Measurements from ENCODE around the gene FBXL17.

Gene FBXL17

DNA sequence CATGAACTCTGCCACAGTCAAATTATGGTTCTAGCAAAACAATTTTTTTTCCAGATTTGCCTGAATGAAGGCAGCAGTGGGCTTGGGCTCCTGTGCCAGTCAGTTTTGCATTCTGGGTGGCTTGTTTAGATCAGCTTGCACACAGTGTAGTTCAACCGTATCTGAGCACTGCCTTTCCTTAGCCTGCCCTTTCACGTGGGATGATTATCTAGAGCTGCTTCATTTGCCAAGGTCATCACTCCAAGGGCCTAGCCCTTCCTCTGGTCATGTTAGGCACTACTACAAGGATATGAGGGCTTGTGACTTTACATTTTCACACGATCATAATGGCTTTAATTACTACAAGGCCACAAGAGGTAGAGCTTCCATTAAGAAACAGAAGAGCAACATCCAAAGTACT lies 560.6 kb downstream of the FBXL17 start:
- Histone ChIP-seq H3K18ac (ENCODE audit: low read length) (no peak overlapping the region), H3K79me1 (ENCODE audit: low read depth, low read length) (no peaks in the 10 kb centered on the region), H4K8ac (ENCODE audit: low read depth, low read length) (no peak overlapping the region), H2BK15ac (ENCODE audit: low read length) (no peak overlapping the region), H3K9ac (ENCODE audit: low read depth, low read length, poor library complexity) (no peak overlapping the region), H3K14ac (ENCODE audit: low read length) (no peak overlapping the region), H2BK5ac (ENCODE audit: low read length) (no peak overlapping the region), H3K23ac (ENCODE audit: low read depth, low read length, poor library complexity) (no peak overlapping the region), H3K4me1 (ENCODE audit: control insufficient read depth in 2 of 2, insufficient read depth in 1 of 2, low read depth in 1 of 2, low read length in 2 of 2) (peaks cover 3 to 12% of the 10 kb centered on the region in 2 donors), H3K4me3 (ENCODE audit: low read length in 2 of 2) (no peak overlapping the region), H2BK120ac (ENCODE audit: low read depth, low read length) (no peak overlapping the region), H3K4ac (ENCODE audit: low read length) (no peak overlapping the region), H2BK12ac (ENCODE audit: low read length) (no peak overlapping the region), H3K36me3 (replicated peaks in 1 of 2; ENCODE audit: control insufficient read depth in 2 of 2, insufficient read depth in 2 of 2, low read length in 2 of 2) (no peaks in the 10 kb centered on the region), H2AFZ (ENCODE audit: low read length) (no peak overlapping the region), H3K9me3 (replicated peaks in 1 of 2; ENCODE audit: control insufficient read depth in 2 of 2, insufficient read depth in 1 of 2, low read depth in 1 of 2, low read length in 2 of 2) (peaks cover 2 to 3% of the 10 kb centered on the region in 2 donors), H3K27me3 (ENCODE audit: control insufficient read depth in 3 of 3, insufficient read depth in 3 of 3, low read depth in 1 of 3, low read length in 3 of 3) (no peaks in the 10 kb centered on the region), H2AK5ac (ENCODE audit: low read depth, low read length) (no peak overlapping the region), H4K91ac (ENCODE audit: low read depth, low read length, poor library complexity) (no peak overlapping the region), H3K4me2 (ENCODE audit: insufficient read depth, low read length, poor library complexity, severe bottlenecking) (no peak overlapping the region), H3K27ac (replicated peaks; ENCODE audit: low read length) (no peak overlapping the region)
- DNase-seq (ENCODE audit: low spot score) = no peak
- WGBS, 2 donors (ENCODE audit: extremely low coverage in 2 of 2, insufficient read length in 2 of 2, insufficient replicate concordance in 1 of 2) = no CpG with 5 or more reads among the region's 3 CpGs

DNA sequence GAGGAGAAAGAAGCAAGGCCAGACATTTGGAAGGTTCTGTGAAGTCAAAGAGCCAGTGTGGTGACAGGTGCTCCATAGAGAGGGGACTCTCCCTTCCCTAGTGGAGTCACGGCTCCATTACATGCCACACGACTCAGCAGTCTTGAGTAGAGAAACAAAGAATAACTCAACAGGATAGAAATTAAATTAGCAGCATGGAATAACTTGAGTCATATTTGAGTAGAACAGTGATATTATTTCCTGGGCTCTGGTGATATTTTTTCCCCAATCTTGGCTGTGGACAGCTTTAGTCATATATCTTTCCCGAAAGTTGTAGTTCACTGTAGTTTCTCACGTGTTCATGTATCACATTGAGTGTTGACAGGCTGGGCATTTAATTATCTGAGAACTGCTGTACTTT lies 561.5 kb downstream of the FBXL17 start:
- Histone ChIP-seq H3K14ac (ENCODE audit: low read length) (no peak overlapping the region), H3K27ac (replicated peaks; ENCODE audit: low read length) (no peak overlapping the region), H3K4ac (ENCODE audit: low read length) (no peak overlapping the region), H2BK15ac (ENCODE audit: low read length) (no peak overlapping the region), H2BK5ac (ENCODE audit: low read length) (no peak overlapping the region), H3K36me3 (replicated peaks in 1 of 2; ENCODE audit: control insufficient read depth in 2 of 2, insufficient read depth in 2 of 2, low read length in 2 of 2) (no peaks in the 10 kb centered on the region), H4K8ac (ENCODE audit: low read depth, low read length) (no peak overlapping the region), H3K27me3 (ENCODE audit: control insufficient read depth in 3 of 3, insufficient read depth in 3 of 3, low read depth in 1 of 3, low read length in 3 of 3) (no peaks in the 10 kb centered on the region), H3K23ac (ENCODE audit: low read depth, low read length, poor library complexity) (no peak overlapping the region), H4K91ac (ENCODE audit: low read depth, low read length, poor library complexity) (no peak overlapping the region), H2AFZ (ENCODE audit: low read length) (no peak overlapping the region), H2BK12ac (ENCODE audit: low read length) (no peak overlapping the region), H3K18ac (ENCODE audit: low read length) (no peak overlapping the region), H2BK120ac (ENCODE audit: low read depth, low read length) (no peak overlapping the region), H3K4me1 (ENCODE audit: control insufficient read depth in 2 of 2, insufficient read depth in 1 of 2, low read depth in 1 of 2, low read length in 2 of 2) (peaks cover 1 to 5% of the 10 kb centered on the region in 2 donors), H2AK5ac (ENCODE audit: low read depth, low read length) (no peak overlapping the region), H3K4me2 (ENCODE audit: insufficient read depth, low read length, poor library complexity, severe bottlenecking) (no peak overlapping the region), H3K9me3 (replicated peaks in 1 of 2; ENCODE audit: control insufficient read depth in 2 of 2, insufficient read depth in 1 of 2, low read depth in 1 of 2, low read length in 2 of 2) (peaks cover 2 to 3% of the 10 kb centered on the region in 2 donors), H3K4me3 (ENCODE audit: low read length in 2 of 2) (no peak overlapping the region), H3K9ac (ENCODE audit: low read depth, low read length, poor library complexity) (no peak overlapping the region), H3K79me1 (ENCODE audit: low read depth, low read length) (no peaks in the 10 kb centered on the region)
- WGBS, 2 donors (ENCODE audit: extremely low coverage in 2 of 2, insufficient read length in 2 of 2, insufficient replicate concordance in 1 of 2) = no CpG with 5 or more reads among the region's 4 CpGs
- DNase-seq (ENCODE audit: low spot score) = no peak

- Histone ChIP-seq H2BK12ac (ENCODE audit: low read length) (no peak overlapping the region), H2BK5ac (ENCODE audit: low read length) (no peak overlapping the region), H3K9me3 (replicated peaks in 1 of 2; ENCODE audit: control insufficient read depth in 2 of 2, insufficient read depth in 1 of 2, low read depth in 1 of 2, low read length in 2 of 2) (peaks cover 2 to 3% of the 10 kb centered on the region in 2 donors), H2AFZ (ENCODE audit: low read length) (no peak overlapping the region), H3K4me2 (ENCODE audit: insufficient read depth, low read length, poor library complexity, severe bottlenecking) (no peak overlapping the region), H3K14ac (ENCODE audit: low read length) (no peak overlapping the region), H3K79me1 (ENCODE audit: low read depth, low read length) (no peaks in the 10 kb centered on the region), H3K18ac (ENCODE audit: low read length) (no peak overlapping the region), H3K36me3 (replicated peaks in 1 of 2; ENCODE audit: control insufficient read depth in 2 of 2, insufficient read depth in 2 of 2, low read length in 2 of 2) (no peaks in the 10 kb centered on the region), H2BK15ac (ENCODE audit: low read length) (no peak overlapping the region), H3K9ac (ENCODE audit: low read depth, low read length, poor library complexity) (no peak overlapping the region), H3K27ac (replicated peaks; ENCODE audit: low read length) (no peak overlapping the region), H4K8ac (ENCODE audit: low read depth, low read length) (no peak overlapping the region), H3K4ac (ENCODE audit: low read length) (no peak overlapping the region), H2AK5ac (ENCODE audit: low read depth, low read length) (no peak overlapping the region), H3K4me1 (ENCODE audit: control insufficient read depth in 2 of 2, insufficient read depth in 1 of 2, low read depth in 1 of 2, low read length in 2 of 2) (peaks cover 0 to 5% of the 10 kb centered on the region in 2 donors), H3K4me3 (ENCODE audit: low read length in 2 of 2) (no peak overlapping the region), H3K23ac (ENCODE audit: low read depth, low read length, poor library complexity) (no peak overlapping the region), H4K91ac (ENCODE audit: low read depth, low read length, poor library complexity) (no peak overlapping the region), H2BK120ac (ENCODE audit: low read depth, low read length) (no peak overlapping the region), H3K27me3 (ENCODE audit: control insufficient read depth in 3 of 3, insufficient read depth in 3 of 3, low read depth in 1 of 3, low read length in 3 of 3) (no peaks in the 10 kb centered on the region)
- WGBS, 2 donors (ENCODE audit: extremely low coverage in 2 of 2, insufficient read length in 2 of 2, insufficient replicate concordance in 1 of 2) = 100% methylated on average over 1 of the region's 2 CpGs; no CpG with 5 or more reads in 1 of the 2 donors
- no peak for DNase-seq (ENCODE audit: low spot score)
These were observed 563.9 kb downstream of the FBXL17 start for GRCh38 chr5:107817951-107818350.

- Histone ChIP-seq H3K9ac (ENCODE audit: low read depth, low read length, poor library complexity) (no peak overlapping the region), H3K4me1 (ENCODE audit: control insufficient read depth in 2 of 2, insufficient read depth in 1 of 2, low read depth in 1 of 2, low read length in 2 of 2) (peaks cover 0 to 7% of the 10 kb centered on the region in 2 donors), H3K4me3 (ENCODE audit: low read length in 2 of 2) (no peak overlapping the region), H3K23ac (ENCODE audit: low read depth, low read length, poor library complexity) (no peak overlapping the region), H3K27me3 (ENCODE audit: control insufficient read depth in 3 of 3, insufficient read depth in 3 of 3, low read depth in 1 of 3, low read length in 3 of 3) (no peaks in the 10 kb centered on the region), H3K4ac (ENCODE audit: low read length) (no peak overlapping the region), H3K9me3 (replicated peaks in 1 of 2; ENCODE audit: control insufficient read depth in 2 of 2, insufficient read depth in 1 of 2, low read depth in 1 of 2, low read length in 2 of 2) (peaks cover 1 to 3% of the 10 kb centered on the region in 2 donors), H3K36me3 (replicated peaks in 1 of 2; ENCODE audit: control insufficient read depth in 2 of 2, insufficient read depth in 2 of 2, low read length in 2 of 2) (no peaks in the 10 kb centered on the region), H3K27ac (replicated peaks; ENCODE audit: low read length) (no peak overlapping the region), H3K14ac (ENCODE audit: low read length) (no peak overlapping the region), H2BK12ac (ENCODE audit: low read length) (no peak overlapping the region), H2BK120ac (ENCODE audit: low read depth, low read length) (no peak overlapping the region), H3K79me1 (ENCODE audit: low read depth, low read length) (no peaks in the 10 kb centered on the region), H2BK15ac (ENCODE audit: low read length) (no peak overlapping the region), H2AK5ac (ENCODE audit: low read depth, low read length) (no peak overlapping the region), H3K4me2 (ENCODE audit: insufficient read depth, low read length, poor library complexity, severe bottlenecking) (no peak overlapping the region), H3K18ac (ENCODE audit: low read length) (no peak overlapping the region), H2AFZ (ENCODE audit: low read length) (no peak overlapping the region), H4K8ac (ENCODE audit: low read depth, low read length) (no peak overlapping the region), H2BK5ac (ENCODE audit: low read length) (no peak overlapping the region), H4K91ac (ENCODE audit: low read depth, low read length, poor library complexity) (no peak overlapping the region)
- DNase-seq (ENCODE audit: low spot score) = no peak
- WGBS, 2 donors (ENCODE audit: extremely low coverage in 2 of 2, insufficient read length in 2 of 2, insufficient replicate concordance in 1 of 2) = no CpG with 5 or more reads among the region's 3 CpGs
These were observed 564.5 kb downstream of the FBXL17 start for GRCh38 chr5:107817436-107817835.
